GM19452 (cell line): ENCODE measurements around the gene SERPINB7.
A peak's percentile ranks its signal among the peaks of the same experiment; 100 is the strongest.

ENCODE experiments used
- ATAC-seq: cut with Tn5 transposase; IDR thresholded peaks from one replicate; pipeline ENCODE4 v1.9.1; 2021; ENCODE audit not compliant: unreplicated experiment

SERPINB7 gene

GRCh38 chr18:63787673-63788072, 12.5 kb downstream of the SERPINB7 start:
- no peak for ATAC-seq

- peak; percentile 82 for ATAC-seq
These were observed 13.4 kb downstream of the SERPINB7 start for GRCh38 chr18:63788447-63789096.

GRCh38 chr18:63789327-63789726, 14.1 kb downstream of the SERPINB7 start:
- ATAC-seq: no peak

- ATAC-seq: no peak
These were observed 20.4 kb downstream of the SERPINB7 start for GRCh38 chr18:63795606-63796005.

GRCh38 chr18:63799189-63799588, 24.0 kb downstream of the SERPINB7 start:
- ATAC-seq: no peak

GRCh38 chr18:63801343-63801742, 26.1 kb downstream of the SERPINB7 start:
- ATAC-seq: no peak

- no peak for ATAC-seq
These were observed 32.9 kb downstream of the SERPINB7 start for GRCh38 chr18:63808125-63808524.

- no peak for ATAC-seq
These were observed 42.3 kb downstream of the SERPINB7 start for GRCh38 chr18:63817441-63818051.

- no peak for ATAC-seq
These were observed 43.0 kb downstream of the SERPINB7 start for GRCh38 chr18:63818212-63818611.

GRCh38 chr18:63819786-63820185, 44.6 kb downstream of the SERPINB7 start:
- no peak for ATAC-seq

GRCh38 chr18:63820694-63821093, 45.5 kb downstream of the SERPINB7 start:
- ATAC-seq: no peak

GRCh38 chr18:63823516-63824219, 48.5 kb downstream of the SERPINB7 start:
- ATAC-seq: no peak

- no peak for ATAC-seq
These were observed 49.0 kb downstream of the SERPINB7 start for GRCh38 chr18:63824220-63824525.

GRCh38 chr18:63828120-63828519, 52.9 kb downstream of the SERPINB7 start:
- ATAC-seq: no peak

GRCh38 chr18:63828656-63829055, 53.4 kb downstream of the SERPINB7 start:
- no peak for ATAC-seq

GRCh38 chr18:63829886-63830285, 54.7 kb downstream of the SERPINB7 start:
- no peak for ATAC-seq

- peak; percentile 89 for ATAC-seq
These were observed 56.0 kb downstream of the SERPINB7 start for GRCh38 chr18:63831080-63831788.

GRCh38 chr18:63832470-63832869, 57.3 kb downstream of the SERPINB7 start:
- ATAC-seq: peak; percentile 65

GRCh38 chr18:63834471-63835113, 59.4 kb downstream of the SERPINB7 start:
- ATAC-seq: no peak

- no peak for ATAC-seq
These were observed 61.2 kb downstream of the SERPINB7 start for GRCh38 chr18:63836456-63836855.

- ATAC-seq: no peak
These were observed 62.4 kb downstream of the SERPINB7 start for GRCh38 chr18:63837590-63837989.
